ENCODE measurements around the gene VSIR.
A peak's percentile ranks its signal among the peaks of the same experiment; 100 is the strongest.

VSIR gene

GRCh38 chr10:71711052-71711623 lies 62.2 kb downstream of the VSIR start:
- DNase-seq = no peak

DNA sequence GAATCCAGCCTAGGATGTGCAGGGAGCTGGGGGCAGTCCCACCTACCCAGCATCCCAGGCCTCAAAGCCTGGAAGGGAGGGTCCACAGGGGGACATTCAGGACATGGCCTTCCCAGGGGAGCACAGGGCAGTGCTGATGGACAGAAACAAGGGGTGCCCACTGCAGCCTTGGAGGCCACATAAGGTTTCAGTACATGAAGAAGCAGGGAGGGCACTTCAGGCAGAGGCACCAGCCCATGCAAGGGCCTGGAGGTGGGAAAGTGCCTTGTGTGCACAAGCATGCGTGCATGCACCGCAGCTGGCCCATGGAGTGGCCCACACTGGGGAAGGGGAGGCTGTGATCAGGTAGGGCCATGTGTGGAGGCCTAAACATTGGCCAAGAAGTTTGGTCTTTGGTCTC lies 62.8 kb downstream of the VSIR start:
- no peak for DNase-seq

- DNase-seq = no peak
Observed at GRCh38 chr10:71708897-71709882, 64.1 kb downstream of the VSIR start.

DNA sequence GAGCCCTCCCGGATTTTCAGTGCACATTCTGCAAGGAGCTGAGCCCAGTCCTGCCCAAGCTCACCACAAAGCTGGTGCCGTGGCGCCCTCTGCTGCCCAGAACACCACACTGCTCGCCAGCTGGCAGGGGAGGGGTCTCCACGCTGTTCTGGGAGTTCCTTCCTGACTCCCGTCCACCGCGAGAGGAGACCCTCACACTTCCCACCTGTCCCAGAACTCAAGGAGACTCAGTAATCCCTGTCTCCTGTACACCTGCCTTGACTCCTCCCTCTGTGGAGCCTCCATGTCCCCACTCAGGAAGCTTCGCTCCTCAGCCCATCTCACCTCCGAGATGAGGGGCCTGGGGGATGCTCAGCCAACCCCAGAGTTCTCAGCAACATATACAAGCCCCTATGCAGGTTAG lies 65.0 kb downstream of the VSIR start:
- peak; percentile 15 for DNase-seq

DNA sequence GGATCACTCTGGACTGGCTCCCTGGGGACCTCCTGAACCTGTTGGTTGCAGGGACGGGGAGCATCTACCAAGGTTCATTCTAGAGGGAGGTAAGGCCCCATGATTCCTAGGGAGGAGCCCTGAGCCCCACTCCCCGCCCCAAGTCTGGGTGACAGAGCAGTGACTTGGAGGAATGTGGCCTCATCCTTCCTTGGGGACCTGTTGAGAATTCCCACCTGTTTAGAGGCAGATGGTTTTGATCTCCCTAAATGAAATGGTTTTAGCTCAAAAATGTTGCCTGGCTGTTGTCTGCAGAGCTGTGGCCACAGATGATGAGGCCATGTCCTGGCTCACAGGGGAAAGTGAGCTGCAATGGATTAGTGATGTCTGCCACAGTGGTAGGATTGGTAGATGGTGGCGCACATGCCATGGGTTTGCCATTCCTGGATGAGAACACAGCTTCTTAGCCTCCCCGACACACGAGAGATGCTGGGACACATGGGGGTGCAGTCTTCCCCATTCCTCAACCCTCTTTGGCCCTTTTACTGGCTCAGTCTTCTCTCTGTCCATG lies 66.0 kb downstream of the VSIR start:
- no peak for DNase-seq

DNA sequence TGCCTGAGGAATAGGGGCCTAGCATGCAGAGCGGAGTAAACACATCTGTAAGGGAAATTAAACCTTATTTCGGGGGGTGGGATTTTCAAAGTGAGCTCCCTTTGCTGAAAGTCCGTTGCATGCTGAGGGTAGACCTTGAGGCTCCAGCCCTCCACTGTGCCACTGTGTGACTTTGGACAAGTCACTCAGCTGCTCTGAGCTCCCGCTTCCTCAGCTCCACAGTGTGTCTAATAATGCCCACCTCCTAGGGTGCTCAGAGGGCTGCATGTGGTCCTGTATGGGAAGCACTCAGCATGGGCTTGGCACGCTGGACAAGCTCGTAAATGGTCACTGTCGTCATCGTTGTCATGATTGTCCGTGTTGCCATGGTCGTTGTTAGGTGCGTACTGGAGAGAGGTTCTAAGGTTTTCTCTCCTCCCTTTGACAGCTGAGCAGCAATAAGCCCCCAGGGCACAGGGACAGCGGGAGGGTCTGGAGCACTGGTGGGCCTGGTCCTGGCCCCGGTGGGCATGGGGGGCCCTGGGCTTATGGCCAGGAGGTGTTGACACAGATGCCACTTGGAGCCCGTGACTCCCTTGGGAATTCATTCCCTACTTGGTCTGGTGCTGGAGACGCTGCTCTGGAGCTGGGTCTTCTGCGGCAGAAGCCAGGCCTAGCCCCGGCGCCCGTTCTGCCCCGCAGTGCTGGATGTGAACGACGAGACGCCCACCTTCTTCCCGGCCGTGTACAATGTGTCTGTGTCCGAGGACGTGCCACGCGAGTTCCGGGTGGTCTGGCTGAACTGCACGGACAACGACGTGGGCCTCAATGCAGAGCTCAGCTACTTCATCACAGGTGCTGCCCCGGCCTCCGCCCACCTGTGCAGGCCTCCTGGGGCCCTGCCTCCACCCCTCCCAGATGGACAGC lies 66.9 kb downstream of the VSIR start:
- no peak for DNase-seq

DNA sequence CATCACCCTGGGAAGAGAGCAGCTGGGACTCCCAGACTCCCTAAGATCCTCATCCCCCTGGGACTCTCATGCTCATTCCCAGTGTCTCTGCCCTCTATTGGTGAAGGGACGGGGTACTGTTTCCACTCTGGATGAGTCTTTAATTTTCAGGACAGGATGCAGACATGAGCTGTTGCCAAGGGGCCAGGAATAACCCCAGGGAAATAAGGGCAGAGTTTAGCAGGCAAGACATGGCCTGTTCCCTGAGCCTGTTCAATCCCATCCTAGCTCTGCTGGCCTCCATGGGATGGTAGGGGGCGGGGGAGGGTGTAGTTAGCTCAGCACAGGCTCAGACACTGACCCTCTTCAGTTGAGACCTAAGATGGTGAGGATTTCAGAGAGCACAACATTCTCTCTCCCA lies 67.7 kb downstream of the VSIR start:
- DNase-seq = no peak

- DNase-seq = no peak
Observed at GRCh38 chr10:71704816-71705215, 68.5 kb downstream of the VSIR start.

GRCh38 chr10:71703577-71703976 lies 69.7 kb downstream of the VSIR start:
- DNase-seq = no peak

DNA sequence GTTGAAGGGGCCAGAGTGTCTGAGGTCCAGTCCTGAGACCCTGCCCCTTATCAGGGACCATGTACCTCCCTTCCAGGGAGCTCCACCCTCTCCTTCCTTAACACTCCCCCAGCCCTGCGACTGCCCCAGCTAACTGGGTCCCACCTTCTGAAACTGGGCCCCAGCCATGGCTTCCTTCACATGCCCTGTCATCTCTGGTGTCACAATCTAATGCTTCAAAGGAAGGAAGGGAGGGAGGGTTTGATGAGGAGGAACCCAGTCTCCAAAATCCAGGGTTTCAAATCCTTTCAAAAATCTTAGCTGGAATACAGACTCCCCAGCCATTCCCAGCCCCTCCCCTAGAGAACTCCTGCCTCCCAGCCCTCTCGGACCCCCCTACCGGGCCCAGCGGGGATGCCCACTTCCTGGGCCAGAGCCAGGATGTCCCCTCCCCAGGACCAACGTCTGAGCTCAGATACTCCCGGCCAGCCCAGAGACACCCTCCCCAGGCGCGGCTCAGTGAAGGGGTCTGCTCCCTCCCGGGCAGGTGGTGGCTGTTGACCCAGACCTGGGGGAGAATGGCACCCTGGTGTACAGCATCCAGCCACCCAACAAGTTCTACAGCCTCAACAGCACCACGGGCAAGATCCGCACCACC lies 71.7 kb downstream of the VSIR start:
- no peak for DNase-seq

DNA sequence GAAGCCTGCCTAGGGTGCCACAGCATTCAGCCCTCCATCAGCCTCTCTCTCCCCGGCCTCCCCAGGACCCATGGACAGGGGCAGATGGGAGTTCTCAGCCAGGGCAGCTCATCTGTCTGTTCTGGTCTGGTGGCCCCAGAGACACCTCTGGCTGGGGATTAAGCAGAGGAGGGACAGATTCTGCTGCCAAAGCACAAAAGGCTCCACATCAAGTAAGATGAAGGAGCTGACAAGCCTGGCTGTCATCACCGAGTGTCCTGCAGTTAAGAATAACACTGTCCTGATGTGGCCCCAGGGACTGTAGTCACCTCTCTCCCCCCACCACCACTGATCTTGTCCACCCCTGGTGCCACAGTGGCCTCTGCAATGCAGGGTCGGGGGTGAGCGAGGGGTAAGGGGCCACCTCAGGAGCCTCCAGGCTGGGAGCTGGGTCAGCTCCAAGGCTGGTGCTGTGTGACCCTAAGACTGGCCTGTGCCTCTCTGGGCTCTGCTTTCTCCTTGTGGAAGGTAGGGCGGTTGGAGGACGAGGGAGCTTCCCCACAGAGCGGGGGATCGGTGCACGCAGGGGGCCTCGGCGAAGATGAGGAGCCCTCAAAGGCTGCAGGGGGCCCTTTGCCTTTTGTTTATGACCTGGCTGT lies 72.5 kb downstream of the VSIR start:
- DNase-seq = no peak

- no peak for DNase-seq
Observed at GRCh38 chr10:71698737-71699136, 74.6 kb downstream of the VSIR start.

GRCh38 chr10:71697938-71698709 lies 75.2 kb downstream of the VSIR start:
- DNase-seq = no peak
